HL-60 (cell line): ENCODE measurements around the gene TACC2.

Source experiments
- DNase-seq, 2 experiments: peaks; one replicate each; pipeline ENCODE4 v3.0.0-alpha.2; 2010 to 2020; ENCODE audit warnings: low read depth in 1 of 2, low spot score in 1 of 2
- H3K27ac ChIP-seq: fragments of 250-450 bp; sonication (Bioruptor Pico); replicated peaks from 2 replicates; pipeline ENCODE4 v1.5.1; 2020; ENCODE audit warnings: mild to moderate bottlenecking, moderate library complexity
- H3K27me3 ChIP-seq: fragments of 250-450 bp; sonication (Bioruptor Pico); 2 replicates; pipeline ENCODE4 v1.5.1; 2021; ENCODE audit warnings: mild to moderate bottlenecking, moderate library complexity; ENCODE audit not compliant: insufficient read depth, poor library complexity, severe bottlenecking
- H3K4me3 ChIP-seq: replicated peaks from 2 replicates; pipeline ENCODE4 v1.5.1; 2011; ENCODE audit warnings: mild to moderate bottlenecking, control low read depth, low read length; ENCODE audit not compliant: insufficient read depth
- CTCF ChIP-seq: IDR thresholded peaks from one replicate; pipeline ENCODE4 v1.5.1; 2011; ENCODE audit warnings: low read length, control low read depth, inconsistent platforms; ENCODE audit not compliant: insufficient read depth
- GABPA ChIP-seq: IDR thresholded peaks from 2 replicates; pipeline ENCODE4 v1.6.1; 2012; ENCODE audit warnings: low read depth
- POLR2AphosphoS5 ChIP-seq: IDR thresholded peaks from 2 replicates; pipeline ENCODE4 v1.6.1; 2012; ENCODE audit warnings: low read depth
- REST ChIP-seq: IDR thresholded peaks from 2 replicates; pipeline ENCODE4 v1.6.1; 2012; ENCODE audit warnings: low read depth; ENCODE audit not compliant: insufficient replicate concordance
- SPI1 ChIP-seq: IDR thresholded peaks from 2 replicates; pipeline ENCODE4 v1.6.1; 2012; ENCODE audit warnings: low read depth, mild to moderate bottlenecking, borderline replicate concordance

The TACC2 gene

GRCh38 chr10:122148876-122149560, 160.1 kb downstream of the TACC2 start:
- H3K27me3 ChIP-seq, result no peaks in the 10 kb centered on the region
- H3K27ac ChIP-seq, result peak overlapping the region; percentile 24; the same call in 1 of the 2 replicates
- TF ChIP-seq GABPA (no peak), CTCF (no peak), POLR2AphosphoS5 (no peak), REST (no peak)
- DNase-seq, result no peak
- no peak overlapping the region for H3K4me3 ChIP-seq

GRCh38 chr10:122149561-122150505, 160.9 kb downstream of the TACC2 start:
- Histone ChIP-seq H3K27ac (no peak overlapping the region), H3K27me3 (no peaks in the 10 kb centered on the region), H3K4me3 (no peak overlapping the region)
- no peak for DNase-seq
- no peak for TF ChIP-seq POLR2AphosphoS5
- no peak for TF ChIP-seq SPI1
- no peak for TF ChIP-seq REST
- TF ChIP-seq GABPA, result no peak
- no peak for TF ChIP-seq CTCF

- no peak overlapping the region for H3K27ac ChIP-seq
- no peak for TF ChIP-seq CTCF
- no peak for TF ChIP-seq POLR2AphosphoS5
- no peak for TF ChIP-seq GABPA
- TF ChIP-seq REST, result no peak
- TF ChIP-seq SPI1, result no peak
- H3K4me3 ChIP-seq, result no peak overlapping the region
- no peak for DNase-seq
- H3K27me3 ChIP-seq, result no peaks in the 10 kb centered on the region
Measured at GRCh38 chr10:122151121-122151694, 162.2 kb downstream of the TACC2 start.
